Measurements from ENCODE around the gene CNPY3.
"Not testable (repeated sequence)": the region's sequence is repeated elsewhere in the genome, so short reads cannot be mapped to it uniquely, and the experiment has no call there.

Gene CNPY3
- 48.7 to 84.1 reads per million in 2 donors for total RNA-seq

DNA sequence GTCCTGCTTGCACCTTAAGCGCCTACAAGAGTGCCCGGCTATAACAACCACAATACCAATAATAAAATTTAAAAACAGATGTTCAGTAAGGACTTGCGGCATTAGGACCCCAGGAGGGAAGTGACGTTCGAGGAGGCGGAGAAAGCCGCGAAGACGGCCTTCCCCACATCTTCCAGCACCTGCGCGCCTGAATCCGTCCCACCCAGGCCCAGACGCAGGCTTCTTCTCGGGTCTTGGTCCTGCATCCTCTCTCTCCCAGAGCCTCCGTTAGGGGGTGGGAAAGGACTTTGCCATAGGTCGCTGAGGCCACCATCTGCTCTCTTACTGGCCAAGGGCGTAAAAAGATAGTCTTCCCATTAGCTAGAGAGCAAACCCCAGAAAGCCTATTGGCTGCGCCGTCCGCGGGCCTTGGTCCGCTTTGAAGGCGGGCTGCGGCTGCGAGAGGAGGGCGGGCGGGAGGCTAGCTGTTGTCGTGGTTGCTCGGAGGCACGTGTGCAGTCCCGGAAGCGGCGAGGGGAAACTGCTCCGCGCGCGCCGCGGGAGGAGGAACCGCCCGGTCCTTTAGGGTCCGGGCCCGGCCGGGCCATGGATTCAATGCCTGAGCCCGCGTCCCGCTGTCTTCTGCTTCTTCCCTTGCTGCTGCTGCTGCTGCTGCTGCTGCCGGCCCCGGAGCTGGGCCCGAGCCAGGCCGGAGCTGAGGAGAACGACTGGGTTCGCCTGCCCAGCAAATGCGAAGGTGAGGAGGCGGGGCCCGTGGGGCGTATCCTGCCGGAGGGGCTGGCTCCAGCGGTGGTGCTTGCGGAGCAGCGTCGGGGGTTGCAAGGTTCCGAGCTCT lies at the start of gene CNPY3:
CNPY3 (plus strand) TSS at position 495 of the 835 bp plus-strand sequence; CDS start at position 586, 91 bp downstream.
- DNase-seq, result peak; percentile 89

DNA sequence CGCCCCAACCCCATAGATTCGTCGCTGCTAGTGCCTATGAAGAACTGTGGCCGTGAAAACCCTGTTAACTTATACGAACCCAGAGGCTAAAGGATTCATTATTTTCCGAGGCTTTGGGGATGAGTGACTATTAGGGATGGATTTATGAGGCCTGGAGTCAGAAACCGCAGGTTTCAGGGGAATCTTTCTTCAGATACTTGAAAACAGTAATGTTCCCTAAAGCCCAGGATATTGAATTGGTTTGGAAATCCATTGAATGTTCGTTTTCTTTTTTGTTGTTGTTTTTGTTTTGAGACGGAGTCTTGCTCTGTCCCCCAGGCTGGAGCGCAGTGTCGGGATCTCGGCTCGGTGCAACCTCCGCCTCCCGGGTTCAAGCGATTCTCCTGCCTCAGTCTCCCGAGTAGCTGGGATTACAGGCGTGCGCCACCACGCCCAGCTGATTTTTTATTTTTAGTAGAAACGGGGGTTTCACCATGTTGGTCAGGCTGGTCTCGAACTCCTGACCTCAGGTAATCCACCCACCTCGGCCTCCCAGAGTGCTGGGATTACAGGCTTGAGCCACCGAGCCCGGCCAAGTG lies 49.0 kb upstream of the CNPY3 start:
- DNase-seq, result not testable (repeated sequence)

DNA sequence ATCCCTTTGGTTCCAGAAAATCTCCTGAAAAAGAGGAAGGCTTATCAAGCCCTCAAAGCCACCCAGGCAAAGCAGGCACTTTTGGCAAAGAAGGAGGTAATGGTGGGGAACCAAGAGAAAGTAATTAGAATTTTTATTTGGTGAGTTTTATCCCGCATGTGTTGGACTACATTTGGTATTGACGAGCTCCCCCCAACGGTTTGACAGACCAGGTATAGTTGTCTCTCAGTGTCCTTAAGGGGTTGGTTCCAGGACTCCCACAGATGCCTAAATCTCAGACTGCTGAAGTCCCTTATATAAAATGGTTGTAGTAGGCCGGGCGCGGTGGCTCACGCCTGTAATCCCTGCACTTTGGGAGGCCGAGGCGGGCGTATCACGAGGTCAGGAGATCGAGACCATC lies 48.4 kb upstream of the CNPY3 start:
- not testable (repeated sequence) for DNase-seq

DNA sequence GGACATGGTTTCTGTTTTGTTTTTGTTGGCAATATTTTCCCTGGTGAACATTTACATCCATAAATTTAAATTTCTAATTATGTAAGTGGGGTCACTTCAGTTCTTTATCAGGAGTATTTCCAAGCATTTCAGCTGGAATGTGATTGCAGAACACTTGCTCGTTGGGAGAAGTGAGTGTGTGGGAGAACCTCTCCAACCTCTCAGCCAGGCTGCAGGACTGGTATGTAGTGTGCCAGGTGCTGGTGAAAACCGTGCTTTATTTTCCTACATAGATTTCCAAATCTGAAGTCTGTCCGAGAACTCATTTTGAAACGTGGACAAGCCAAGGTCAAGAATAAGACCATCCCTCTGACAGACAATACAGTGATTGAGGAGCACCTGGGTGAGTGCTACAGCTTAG lies 43.6 kb upstream of the CNPY3 start:
- no peak for DNase-seq

DNA sequence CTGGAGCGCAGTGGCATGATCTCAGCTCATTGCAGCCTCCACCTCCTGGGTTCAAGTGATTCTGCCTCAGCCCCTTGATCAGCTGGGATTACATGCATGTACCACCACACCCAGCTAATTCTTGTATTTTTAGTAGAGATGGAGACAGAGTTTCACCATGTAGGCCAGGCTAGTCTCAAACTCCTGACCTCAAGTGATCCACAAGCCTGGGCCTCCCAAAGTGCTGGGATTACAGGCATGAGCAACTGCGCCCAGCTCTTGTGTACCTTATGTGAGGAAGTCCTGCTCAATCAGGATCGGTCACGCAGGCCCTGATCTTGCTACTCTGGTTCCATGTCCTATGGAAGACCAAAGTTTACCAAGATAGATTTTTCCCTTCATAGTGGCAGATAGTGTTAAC lies 41.1 kb upstream of the CNPY3 start:
- not testable (repeated sequence) for DNase-seq

DNA sequence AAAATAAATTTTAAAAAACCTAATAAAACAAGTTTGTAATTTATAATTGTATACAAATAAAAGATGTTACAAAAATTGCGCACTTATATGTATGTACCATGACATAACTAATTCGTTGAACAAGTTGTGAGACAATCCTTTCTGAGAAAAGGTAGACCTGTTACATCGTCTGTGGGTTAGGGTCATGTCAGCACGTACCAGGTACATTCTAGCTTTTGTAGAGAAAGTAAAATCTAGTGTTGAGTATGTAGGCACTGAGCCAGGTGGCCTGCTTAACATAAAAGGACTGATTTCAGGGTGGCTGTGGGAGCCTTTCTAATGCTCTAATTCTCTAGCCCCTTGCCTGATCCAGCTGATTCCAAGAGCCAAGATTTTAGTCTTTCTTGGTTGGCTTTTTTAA lies 39.5 kb upstream of the CNPY3 start:
- DNase-seq, result no peak

DNA sequence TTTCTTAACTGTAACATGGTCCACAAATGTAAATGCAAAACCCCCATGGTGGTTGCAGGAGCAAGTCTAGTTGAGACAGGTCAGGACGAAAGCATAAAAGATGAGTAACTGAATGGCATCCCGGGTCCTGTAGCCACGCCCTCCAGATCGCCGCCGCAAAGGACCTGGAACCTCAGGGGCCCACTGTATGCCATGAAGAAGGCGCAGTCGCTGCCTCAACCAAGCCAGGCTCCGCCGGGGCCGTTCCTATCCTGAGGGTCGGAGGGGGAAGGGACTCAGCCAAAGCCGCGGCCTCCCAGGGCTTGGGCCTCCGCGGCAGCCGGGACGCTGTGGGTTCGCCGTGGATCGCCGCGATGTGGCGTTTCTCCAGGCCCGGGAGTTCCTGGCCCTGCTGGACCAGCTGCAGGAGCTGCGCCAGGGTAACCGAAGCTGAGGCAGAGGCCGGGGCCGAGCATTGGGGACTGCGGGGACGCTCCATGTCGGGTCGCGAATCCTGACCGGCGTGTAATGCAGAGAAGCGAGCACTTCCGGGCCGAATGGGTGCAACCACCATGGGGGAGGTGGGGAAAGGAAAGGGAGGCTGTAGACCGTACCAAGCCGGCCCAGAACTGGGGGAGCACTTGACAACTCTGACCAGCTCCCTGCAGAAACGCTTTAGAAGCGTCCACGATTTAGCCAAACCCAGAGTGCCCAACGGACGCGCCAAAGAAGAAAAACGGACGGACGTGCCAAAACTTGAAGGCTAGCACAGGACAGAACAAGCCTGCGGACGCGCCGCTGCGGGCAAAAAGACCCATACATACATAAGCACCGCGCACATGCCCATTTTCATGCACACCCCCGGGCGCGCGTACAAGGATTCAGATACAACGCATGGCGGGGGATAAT lies 38.7 kb upstream of the CNPY3 start:
- peak; percentile 77 for DNase-seq

DNA sequence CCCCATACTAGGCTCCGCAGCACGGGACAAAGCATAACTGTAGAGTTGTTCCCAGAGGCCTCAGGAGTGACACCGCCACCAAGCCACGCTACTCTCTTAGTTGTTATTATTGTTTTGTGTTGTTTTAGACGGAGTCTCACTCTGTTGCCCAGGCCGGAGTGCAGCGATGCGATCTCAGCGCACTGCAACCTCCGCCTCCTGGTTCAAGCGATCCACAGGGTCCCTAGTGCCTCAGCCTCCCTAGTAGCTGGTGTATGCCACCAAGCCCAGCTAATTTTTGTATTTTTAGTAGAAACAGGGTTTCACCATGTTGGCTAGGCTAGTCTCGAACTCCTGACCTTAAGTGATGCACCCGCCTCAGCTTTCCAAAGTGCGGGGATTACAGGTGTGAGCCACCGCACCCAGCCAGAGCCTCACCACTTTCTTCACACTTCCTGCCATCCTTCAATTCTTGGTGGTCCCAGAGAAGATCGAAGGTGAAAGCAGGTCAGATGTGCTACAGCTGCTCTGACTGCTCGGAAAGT lies 38.0 kb upstream of the CNPY3 start:
- DNase-seq, result no peak

DNA sequence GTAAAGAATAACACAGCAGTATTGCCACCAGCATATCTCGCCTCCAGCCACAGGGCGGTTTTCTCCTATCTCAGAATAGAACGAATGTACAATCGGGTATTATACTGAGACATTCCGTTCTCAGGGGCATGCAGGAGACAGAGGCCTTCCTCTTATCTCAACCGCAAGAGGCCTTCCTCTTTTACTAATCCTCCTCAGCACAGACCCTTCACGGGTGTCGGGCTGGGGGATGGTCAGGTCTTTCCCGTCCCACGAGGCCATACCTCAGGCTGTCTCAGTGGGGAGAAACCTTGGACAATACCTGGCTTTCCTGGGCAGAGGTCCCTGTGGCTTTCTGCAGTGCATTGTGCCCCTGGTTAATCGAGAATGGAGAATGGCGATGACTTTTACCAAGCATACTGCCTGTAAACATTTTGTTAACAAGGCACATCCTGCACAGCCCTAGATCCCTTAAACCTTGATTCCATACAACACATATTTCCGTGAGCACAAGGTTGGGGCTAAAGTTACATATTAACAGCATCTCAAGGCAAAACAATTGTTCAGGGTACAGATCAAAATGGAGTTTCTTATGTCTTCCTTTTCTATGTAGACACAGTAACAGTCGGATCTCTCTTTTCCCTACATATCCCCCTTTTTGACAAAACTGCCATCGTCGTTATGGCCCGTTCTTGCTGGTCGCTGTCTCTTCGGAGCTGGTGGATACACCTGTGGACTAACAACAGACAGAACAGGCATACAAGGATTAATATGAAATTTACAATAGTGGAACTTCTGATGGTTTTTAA lies 35.0 kb upstream of the CNPY3 start:
- DNase-seq, result not testable (repeated sequence)

DNA sequence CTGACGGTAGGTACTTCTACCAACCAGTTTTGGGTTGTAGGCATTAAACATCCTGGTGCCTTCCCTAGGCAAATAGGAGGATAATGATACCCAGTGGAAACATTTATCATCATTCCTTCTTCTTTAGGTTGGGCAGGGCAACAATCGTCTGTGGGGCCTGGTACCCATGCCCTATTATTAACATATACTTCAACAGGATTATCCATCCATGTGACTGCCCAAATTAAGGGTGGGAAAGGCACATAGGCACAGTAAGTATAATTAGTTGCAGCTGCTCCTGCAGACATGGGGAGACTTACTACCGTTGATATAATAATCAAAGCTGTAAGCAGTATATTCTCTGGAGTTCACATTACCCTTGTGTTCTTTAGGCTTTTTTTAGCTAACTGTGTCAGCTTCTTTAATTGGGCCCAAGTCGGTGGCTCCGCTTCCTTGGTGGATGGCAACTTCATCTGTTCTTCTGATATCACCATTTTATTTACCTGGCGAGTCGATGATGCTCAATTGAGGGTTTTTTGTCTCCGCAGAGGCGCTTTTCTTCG lies 33.0 kb upstream of the CNPY3 start:
- DNase-seq, result no peak

DNA sequence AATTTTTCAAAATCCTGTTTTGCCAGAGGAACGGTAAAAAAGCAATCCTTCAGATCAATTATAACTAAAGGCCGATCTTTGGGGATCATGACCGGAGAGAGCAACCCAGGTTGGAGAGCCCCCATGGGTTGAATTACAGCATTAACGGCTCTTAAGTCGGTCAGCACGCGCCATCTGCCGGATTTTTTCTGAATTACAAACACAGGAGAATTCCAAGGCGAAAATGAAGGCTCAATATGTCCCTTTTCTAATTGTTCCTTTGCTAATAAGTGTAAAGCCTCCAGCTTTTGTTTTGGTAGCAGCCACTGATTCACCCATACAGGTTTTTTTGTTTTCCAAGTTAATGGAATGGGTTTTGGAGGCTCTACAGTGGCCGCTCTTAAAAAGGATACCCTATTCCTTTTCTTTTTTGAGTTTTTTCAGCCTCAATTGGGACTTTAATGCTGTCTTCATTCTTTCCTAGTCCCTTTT lies 30.4 kb upstream of the CNPY3 start:
- DNase-seq, result peak; percentile 63

DNA sequence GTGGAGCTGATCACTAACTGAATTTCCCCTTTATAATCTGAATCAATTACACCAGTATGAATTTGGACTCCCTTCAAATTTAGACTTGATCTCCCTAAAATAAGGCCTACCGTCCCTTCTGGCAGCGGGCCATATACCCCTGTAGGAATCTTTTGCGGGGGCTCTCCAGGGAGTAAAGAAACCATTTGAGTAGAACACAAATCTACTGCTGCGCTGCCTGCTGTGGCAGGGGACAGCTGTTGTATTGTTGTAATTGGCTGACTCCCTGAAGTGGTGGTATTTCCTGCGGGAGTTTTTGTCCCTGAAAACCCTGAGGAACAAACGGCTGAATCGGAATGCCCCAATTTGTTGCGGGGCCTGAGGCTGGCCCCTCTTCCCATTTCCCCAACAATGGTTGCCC lies 29.4 kb upstream of the CNPY3 start:
- no peak for DNase-seq

DNA sequence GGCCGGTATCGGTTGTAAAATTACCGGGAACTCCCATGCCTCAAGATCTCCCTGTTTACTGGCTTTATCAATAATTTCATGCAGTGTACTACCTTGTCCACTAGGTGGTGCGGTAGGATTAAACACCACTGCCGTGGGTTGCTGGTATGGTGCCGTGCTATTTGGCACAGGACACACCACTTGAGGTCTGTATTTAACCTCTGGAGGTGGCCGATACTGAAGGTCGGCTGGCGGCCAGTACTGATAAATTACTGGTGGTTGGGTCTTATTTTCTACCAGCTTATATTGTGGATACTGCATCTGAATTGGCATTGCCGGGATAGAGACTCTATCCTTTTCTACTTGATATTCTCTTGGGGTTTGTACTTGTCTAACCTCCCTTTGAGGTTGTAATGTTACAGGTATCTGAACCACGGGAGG lies 27.7 kb upstream of the CNPY3 start:
- DNase-seq, result peak; percentile 42

DNA sequence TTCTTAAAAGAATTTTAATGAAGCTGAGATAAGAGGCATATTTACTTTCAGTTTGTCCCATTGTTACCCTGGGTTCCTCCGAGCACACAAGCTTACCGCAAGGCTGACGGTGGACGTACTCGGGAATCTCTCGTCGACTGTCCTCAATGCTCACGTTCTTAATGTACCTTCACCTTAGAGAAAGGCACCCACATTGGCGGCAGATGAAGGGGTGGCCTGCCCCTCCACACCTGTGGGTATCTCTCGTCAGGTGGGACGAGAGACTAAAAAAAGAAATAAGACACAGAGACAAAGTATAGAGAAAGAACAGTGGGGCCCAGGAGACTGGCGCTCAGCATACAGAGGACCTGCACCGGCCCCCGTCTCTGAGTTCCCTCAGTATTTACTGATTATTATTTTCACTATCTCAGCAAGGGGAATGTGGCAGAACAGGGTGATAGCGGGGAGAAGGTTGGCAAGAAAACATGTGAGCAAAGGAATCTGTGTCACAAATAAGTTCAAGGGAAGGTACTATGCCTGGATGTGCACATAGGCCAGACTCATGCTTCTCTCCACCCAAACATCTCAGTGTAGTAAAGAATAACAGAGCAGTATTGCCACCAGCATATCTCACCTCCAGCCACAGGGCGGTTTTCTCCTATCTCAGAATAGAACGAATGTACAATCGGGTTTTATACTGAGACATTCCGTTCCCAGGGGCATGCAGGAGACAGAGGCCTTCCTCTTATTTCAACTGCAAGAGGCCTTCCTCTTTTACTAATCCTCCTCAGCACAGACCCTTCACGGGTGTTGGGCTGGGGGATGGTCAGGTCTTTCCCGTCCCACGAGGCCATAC lies 26.6 kb upstream of the CNPY3 start:
- DNase-seq, result not testable (repeated sequence)

DNA sequence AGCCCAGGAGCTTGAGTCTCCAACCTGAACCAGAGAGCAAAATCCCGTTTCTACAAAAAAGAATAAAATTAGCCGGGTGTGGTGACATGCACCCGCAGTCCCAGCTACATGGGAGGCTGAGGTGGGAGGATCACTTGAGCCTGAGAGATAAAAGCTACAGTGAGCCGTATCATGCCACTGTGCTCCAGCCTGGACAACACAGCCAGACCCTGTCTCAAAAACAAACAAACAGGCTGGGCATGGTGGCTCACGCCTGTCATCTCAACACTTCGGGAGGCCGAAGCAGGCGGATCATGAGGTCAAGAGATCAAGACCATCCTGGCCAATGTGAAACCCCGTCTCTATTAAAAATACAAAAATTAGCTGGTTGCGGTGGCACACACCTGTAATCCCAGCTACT lies 24.8 kb upstream of the CNPY3 start:
- DNase-seq, result no peak

DNA sequence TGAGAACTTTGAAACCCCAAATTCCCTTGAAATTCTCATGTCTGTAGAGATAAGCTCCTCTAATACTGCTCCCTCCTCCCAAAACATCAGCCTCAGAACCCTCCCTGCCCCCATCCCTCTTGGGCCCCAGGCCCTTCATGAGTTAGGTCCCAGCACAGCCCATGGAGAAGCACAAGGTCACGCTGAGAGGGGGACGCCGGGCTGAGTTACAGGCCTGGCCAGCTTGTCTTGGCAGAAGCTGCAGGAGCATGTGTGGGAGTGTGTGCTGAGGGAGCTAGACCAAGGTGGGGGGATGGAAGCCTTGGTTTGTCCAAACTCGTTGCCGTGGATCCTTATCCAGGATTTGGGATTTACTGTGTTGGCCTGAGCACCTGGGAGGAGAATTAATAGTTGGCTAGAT lies 21.9 kb upstream of the CNPY3 start:
- no peak for DNase-seq

DNA sequence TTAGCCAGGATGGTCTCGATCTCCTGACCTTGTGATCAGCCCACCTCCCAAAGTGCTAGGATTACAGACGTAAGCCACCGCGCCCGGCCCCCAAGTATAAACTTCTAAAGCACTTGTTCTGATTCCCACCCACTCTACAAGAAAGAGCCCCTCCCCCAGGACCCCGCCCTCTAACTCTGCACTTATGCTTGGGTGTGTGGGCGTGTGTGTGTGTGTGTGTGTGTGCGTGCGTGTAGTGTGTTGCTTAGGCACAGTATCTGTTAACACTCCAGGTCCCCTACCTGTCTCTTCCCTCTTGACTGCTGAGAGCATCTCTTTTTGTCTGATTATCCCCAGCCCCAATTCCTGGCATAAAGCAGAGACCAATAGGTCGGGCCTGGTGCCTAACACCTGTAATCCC lies 19.4 kb upstream of the CNPY3 start:
- no peak for DNase-seq

DNA sequence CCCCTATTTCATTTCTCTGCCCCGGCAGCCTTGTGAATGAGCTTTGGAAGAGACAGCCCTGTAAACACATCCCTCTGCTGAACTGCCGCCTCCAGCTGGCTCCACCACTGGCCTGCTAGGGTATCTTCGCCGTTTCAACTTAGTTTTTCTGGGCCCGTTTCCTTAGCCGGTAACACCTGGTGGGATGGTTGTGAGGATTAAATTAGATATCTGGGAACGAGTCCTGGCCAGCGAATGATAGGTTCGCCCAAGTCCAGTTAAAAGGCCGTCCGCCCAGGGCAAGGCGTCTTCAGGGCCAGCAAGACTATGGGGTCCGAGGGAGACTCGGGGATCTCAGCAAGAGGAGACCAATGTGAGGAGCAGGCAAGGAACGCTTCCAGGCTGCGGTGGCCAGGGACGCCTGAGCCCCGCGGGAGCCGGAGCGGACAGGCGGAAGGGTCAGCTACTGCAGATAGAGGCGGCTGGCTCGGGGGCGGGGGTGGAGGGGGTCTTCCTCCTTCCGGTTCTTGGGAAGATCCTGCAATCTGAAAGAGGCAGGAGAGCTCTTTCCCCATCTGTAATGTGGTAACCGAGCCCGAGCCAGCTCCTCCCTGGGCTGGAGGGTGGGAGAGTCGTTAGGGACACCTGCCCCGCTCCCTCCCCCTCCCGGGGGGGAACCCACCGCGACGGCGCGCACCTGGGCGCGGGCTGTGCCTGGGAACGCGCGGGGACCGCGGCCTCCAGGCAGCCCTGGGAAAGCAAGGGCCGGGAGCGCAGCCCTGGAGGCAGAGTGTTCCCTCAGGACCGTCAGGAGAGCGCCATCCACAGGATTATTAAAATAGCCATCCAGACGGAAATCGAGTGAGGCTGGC lies 17.9 kb upstream of the CNPY3 start:
- DNase-seq, result no peak

DNA sequence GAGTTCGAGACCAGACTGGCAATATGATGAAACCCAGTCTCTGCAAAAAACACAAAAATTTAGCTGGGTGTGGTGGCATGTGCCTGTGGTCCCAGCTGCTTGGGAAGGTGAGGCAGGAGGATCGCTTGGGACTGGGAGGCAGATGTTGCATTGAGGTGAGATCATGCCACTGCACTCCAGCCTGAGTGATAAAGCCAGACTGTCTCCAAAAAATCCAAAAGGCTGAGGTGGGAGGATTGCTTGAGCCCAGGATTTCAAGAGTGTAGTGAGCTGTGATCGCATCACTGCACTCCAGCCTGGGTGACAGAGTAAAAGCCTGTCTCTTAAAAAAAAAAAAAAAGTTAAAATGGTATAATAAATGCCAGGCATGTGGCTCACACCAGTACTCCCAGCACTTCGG lies 14.7 kb upstream of the CNPY3 start:
- DNase-seq, result no peak

DNA sequence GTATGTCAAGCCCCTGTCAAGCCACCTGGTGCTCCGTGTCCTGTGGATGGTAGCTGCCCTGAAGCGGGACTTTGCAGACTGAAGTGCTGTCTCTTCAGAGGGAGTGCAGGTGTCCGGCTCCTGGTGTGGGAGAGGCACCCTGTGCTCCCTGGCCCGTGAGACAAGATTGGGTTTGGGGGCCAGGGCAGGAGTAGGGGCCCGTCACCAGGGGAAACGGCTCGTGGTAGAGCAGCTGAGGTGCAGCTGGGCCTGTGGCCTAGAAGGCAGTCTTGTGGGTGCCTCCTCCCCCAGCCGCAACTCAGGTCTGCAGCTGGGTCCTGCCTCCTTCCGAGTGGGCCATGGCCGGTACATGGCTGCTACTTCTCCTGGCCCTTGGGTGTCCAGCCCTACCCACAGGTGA lies 13.5 kb upstream of the CNPY3 start, which contains the start of gene PTCRA:
PTCRA (plus strand) TSS at position 322 of the 400 bp plus-strand sequence; CDS start at position 339, 17 bp downstream.
- DNase-seq, result no peak

All from T-helper 9 cell (primary cell).